PC-3 (cell line): ENCODE results near the gene S1PR2.

Experiments
- CTCF ChIP-seq: fragments of 300-600 bp; sonication (generic); conservative IDR thresholded peaks from 2 replicates; pipeline ENCODE4 v1.5.1; 2017; ENCODE audit warnings: antibody characterized with exemption, low read depth, mild to moderate bottlenecking, low read length
- EZH2 ChIP-seq: fragments of 300-600 bp; sonication (generic); IDR thresholded peaks from one replicate; pipeline ENCODE4 v1.6.1; 2017; ENCODE audit warnings: antibody characterized with exemption, mild to moderate bottlenecking, low read length; ENCODE audit not compliant: unreplicated experiment
- EZH2phosphoT487 ChIP-seq: fragments of 300-600 bp; sonication (generic); IDR thresholded peaks from 2 replicates; pipeline ENCODE4 v1.6.1; 2018; ENCODE audit warnings: mild to moderate bottlenecking, antibody characterized with exemption, low read length, borderline replicate concordance

GRCh38 chr19:10262771-10263170 lies 31.6 kb upstream of the S1PR2 start:
- TF ChIP-seq CTCF (no peak), EZH2 (no peak), EZH2phosphoT487 (no peak)
